ENCODE measurements around the gene RAP2A.

RAP2A gene

GRCh38 chr13:97460853-97461252 lies 26.9 kb downstream of the RAP2A start:
- no peak for DNase-seq
- Histone ChIP-seq H3K27ac (no peak overlapping the region), H3K4me3 (ENCODE audit: low read depth, low read length) (no peak overlapping the region), H3K36me3 (replicated peaks) (peaks cover 2% of the 10 kb centered on the region), H3K27me3 (replicated peaks) (no peaks in the 10 kb centered on the region)
- TF ChIP-seq CTCF (IDR thresholded peaks at IDR 0.05; ENCODE audit: low read depth, low read length, missing control alignments): no peak
- in situ Hi-C loops (cut with HindIII; ENCODE audit: low pct_ligation_motif_present, low sequenced_read_pairs): no loop called here

GRCh38 chr13:97464561-97464960 lies 30.6 kb downstream of the RAP2A start:
- DNase-seq: no peak
- no peak overlapping the region for H3K27ac ChIP-seq
- in situ Hi-C loops (cut with HindIII; ENCODE audit: low pct_ligation_motif_present, low sequenced_read_pairs): no loop called here
- H3K36me3 ChIP-seq (replicated peaks): peaks cover 2% of the 10 kb centered on the region
- no peaks in the 10 kb centered on the region for H3K27me3 ChIP-seq (replicated peaks)
- H3K4me3 ChIP-seq (ENCODE audit: low read depth, low read length): no peak overlapping the region
- TF ChIP-seq CTCF (IDR thresholded peaks at IDR 0.05; ENCODE audit: low read depth, low read length, missing control alignments): no peak

- no peak for TF ChIP-seq CTCF (IDR thresholded peaks at IDR 0.05; ENCODE audit: low read depth, low read length, missing control alignments)
- Histone ChIP-seq H3K27me3 (replicated peaks) (no peaks in the 10 kb centered on the region), H3K4me3 (ENCODE audit: low read depth, low read length) (no peak overlapping the region), H3K36me3 (replicated peaks) (peaks cover 2% of the 10 kb centered on the region), H3K27ac (no peak overlapping the region)
- in situ Hi-C loops (cut with HindIII; ENCODE audit: low pct_ligation_motif_present, low sequenced_read_pairs): no loop called here
- no peak for DNase-seq
Measured at GRCh38 chr13:97466722-97467121, 32.8 kb downstream of the RAP2A start.

GRCh38 chr13:97468331-97468730 lies 34.4 kb downstream of the RAP2A start:
- no peak overlapping the region for H3K27ac ChIP-seq
- TF ChIP-seq CTCF (IDR thresholded peaks at IDR 0.05; ENCODE audit: low read depth, low read length, missing control alignments): no peak
- no peak overlapping the region for H3K4me3 ChIP-seq (ENCODE audit: low read depth, low read length)
- no peak for DNase-seq
- H3K36me3 ChIP-seq (replicated peaks): peaks cover 2% of the 10 kb centered on the region
- in situ Hi-C loops (cut with HindIII; ENCODE audit: low pct_ligation_motif_present, low sequenced_read_pairs): no loop called here
- no peaks in the 10 kb centered on the region for H3K27me3 ChIP-seq (replicated peaks)

- Histone ChIP-seq H3K27ac (no peak overlapping the region), H3K36me3 (replicated peaks) (no peaks in the 10 kb centered on the region), H3K27me3 (replicated peaks) (no peaks in the 10 kb centered on the region), H3K4me3 (ENCODE audit: low read depth, low read length) (no peak overlapping the region)
- TF ChIP-seq CTCF (IDR thresholded peaks at IDR 0.05; ENCODE audit: low read depth, low read length, missing control alignments): no peak
- in situ Hi-C loops (cut with HindIII; ENCODE audit: low pct_ligation_motif_present, low sequenced_read_pairs): no loop called here
- no peak for DNase-seq
Measured at GRCh38 chr13:97471711-97472110, 37.7 kb downstream of the RAP2A start.

- TF ChIP-seq CTCF (IDR thresholded peaks at IDR 0.05; ENCODE audit: low read depth, low read length, missing control alignments): no peak
- no peaks in the 10 kb centered on the region for H3K36me3 ChIP-seq (replicated peaks)
- H3K4me3 ChIP-seq (ENCODE audit: low read depth, low read length): no peak overlapping the region
- H3K27ac ChIP-seq: no peak overlapping the region
- H3K27me3 ChIP-seq (replicated peaks): no peaks in the 10 kb centered on the region
- in situ Hi-C loops (cut with HindIII; ENCODE audit: low pct_ligation_motif_present, low sequenced_read_pairs): no loop called here
- DNase-seq: no peak
Measured at GRCh38 chr13:97474349-97474980, 40.5 kb downstream of the RAP2A start.

All from brain microvascular endothelial cell (primary cell).